NCI-H345 (cell line): ENCODE data around the gene ARHGAP28.
"Not testable (repeated sequence)": the region's sequence is repeated elsewhere in the genome, so short reads cannot be mapped to it uniquely, and the experiment has no call there.

Source experiments
- DNase-seq: peaks from one replicate; lab custom pipeline; 2025; lab: John Stamatoyannopoulos, UW

ARHGAP28 gene

DNA sequence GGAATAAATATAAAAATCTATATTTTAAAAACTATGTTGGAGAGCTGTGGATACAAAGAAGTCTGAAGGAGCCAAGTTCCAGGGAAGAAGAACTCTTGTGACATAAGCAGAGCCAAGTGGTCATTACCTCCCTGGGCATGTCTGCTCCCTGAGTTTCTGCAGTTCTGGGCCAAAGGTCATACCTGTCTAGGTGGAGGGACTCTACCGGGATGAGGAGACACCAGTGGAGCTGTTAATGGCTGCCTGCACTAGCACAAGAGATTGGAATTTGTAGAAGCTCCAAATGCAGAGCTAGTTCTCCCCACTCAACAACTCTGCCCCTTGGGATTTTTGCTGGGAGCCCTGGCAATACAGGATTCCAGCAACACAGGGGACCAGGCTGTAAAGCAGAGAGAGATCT, 89.8 kb downstream of the ARHGAP28 start:
- no peak for DNase-seq

GRCh38 chr18:6820314-6820713, 90.8 kb downstream of the ARHGAP28 start:
- no peak for DNase-seq

GRCh38 chr18:6821356-6821755, 91.8 kb downstream of the ARHGAP28 start:
- DNase-seq, result no peak

DNA sequence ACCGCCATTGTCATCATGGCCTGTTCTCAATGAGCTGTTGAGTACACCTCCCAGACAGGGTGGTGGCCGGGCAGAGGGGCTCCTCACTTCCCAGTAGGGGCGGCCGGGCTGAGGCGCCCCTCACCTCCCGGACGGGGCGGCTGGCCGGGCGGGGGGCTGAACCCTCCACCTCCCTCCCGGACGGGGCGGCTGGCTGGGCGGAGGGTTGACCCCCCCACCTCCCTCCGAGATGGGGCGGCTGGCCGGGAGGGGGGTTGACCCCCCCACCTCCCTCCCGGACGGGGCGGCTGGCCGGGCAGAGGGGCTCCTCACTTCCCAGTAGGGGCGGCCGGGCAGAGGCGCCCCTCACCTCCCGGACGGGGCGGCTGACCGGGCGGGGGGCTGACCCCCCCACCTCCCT, 97.6 kb downstream of the ARHGAP28 start:
- DNase-seq, result not testable (repeated sequence)

GRCh38 chr18:6827566-6827965, 98.0 kb downstream of the ARHGAP28 start:
- not testable (repeated sequence) for DNase-seq

DNA sequence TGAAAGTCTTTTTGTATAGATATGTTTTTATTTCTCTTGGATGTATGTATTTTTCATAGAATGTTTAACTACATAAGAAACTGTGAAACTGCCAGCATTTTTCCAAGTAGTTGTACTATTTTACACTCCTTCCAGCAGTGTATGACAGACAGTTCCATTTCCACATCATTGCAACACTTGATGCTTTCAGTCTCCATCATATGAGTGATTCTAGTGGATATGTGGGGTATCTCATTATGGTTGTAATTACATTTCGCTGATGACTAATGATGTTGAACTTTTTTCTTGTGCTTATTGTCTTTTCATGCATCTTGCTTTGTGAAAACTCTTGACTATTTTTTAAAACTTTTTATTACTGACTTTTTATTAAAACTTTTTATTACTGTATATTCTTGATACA, 101.4 kb downstream of the ARHGAP28 start:
- DNase-seq, result no peak

DNA sequence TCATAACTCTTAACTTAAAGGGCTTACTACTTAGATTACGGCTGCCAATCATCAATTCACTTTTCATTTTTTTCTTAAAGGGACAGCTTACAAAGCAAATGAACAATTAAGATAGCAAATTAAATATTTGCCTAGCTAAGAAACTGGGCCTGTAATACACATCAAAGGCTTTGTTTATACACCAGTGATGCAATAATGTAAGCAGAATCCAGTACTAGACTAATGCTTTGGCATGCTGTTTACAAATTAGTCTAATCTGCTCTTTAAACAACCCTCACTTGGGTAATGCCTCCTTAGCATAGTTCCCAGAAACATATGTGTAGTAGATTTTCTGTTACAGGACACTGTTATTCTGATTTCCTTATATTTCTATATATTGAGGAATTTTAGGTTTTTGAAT, 105.8 kb downstream of the ARHGAP28 start:
- DNase-seq, result no peak

DNA sequence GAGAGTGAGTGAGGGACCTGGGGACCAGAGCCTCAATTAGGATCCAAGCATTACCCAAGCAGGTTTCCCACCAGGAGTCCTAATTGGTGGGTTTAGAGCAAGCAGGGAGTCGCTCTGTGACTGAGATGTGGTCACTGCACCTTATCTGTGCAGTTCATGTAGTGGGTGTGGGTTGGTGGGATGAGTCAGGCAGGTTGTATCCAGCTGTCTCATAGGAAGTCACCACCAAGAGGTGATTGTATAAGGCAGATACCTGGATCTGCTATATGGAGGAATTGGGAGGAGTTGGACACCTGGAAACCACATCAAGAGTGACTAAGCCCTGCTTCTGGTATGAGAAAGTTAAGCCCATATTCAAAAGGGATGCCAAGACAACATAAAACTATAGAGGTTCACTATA, 106.8 kb downstream of the ARHGAP28 start:
- no peak for DNase-seq

DNA sequence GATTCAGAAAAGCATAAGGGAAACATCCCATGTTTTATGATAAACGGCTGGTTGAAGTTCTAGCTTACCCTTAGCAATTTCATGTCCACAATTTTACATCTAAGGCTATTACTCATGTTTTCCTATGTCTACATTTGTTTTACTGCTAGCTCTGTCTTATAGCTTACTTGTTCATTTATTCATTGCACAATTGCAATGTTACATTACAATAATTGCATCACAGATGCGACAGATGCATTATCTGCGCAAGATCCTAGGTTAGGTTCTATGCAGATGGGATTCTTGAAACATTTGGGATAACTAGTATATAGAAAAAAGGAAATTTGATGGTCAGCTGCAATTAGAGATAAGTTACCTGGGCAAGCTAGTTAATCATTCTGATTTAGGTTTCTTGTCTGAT, 108.4 kb downstream of the ARHGAP28 start:
- no peak for DNase-seq

GRCh38 chr18:6842081-6842480, 112.6 kb downstream of the ARHGAP28 start:
- peak; percentile 61 for DNase-seq

GRCh38 chr18:6843308-6843707, 113.8 kb downstream of the ARHGAP28 start:
- no peak for DNase-seq

GRCh38 chr18:6845521-6845920, 116.0 kb downstream of the ARHGAP28 start:
- DNase-seq, result not testable (repeated sequence)

- no peak for DNase-seq
Measured at GRCh38 chr18:6850396-6850795, 120.9 kb downstream of the ARHGAP28 start.

- DNase-seq, result no peak
Measured at GRCh38 chr18:6851480-6851879, 122.0 kb downstream of the ARHGAP28 start.

- no peak for DNase-seq
Measured at GRCh38 chr18:6854811-6855210, 125.3 kb downstream of the ARHGAP28 start.

- DNase-seq, result no peak
Measured at GRCh38 chr18:6855767-6856166, 126.3 kb downstream of the ARHGAP28 start.

GRCh38 chr18:6857300-6857699, 127.8 kb downstream of the ARHGAP28 start:
- DNase-seq, result no peak

GRCh38 chr18:6859676-6860422, 130.3 kb downstream of the ARHGAP28 start:
- DNase-seq, result no peak

DNA sequence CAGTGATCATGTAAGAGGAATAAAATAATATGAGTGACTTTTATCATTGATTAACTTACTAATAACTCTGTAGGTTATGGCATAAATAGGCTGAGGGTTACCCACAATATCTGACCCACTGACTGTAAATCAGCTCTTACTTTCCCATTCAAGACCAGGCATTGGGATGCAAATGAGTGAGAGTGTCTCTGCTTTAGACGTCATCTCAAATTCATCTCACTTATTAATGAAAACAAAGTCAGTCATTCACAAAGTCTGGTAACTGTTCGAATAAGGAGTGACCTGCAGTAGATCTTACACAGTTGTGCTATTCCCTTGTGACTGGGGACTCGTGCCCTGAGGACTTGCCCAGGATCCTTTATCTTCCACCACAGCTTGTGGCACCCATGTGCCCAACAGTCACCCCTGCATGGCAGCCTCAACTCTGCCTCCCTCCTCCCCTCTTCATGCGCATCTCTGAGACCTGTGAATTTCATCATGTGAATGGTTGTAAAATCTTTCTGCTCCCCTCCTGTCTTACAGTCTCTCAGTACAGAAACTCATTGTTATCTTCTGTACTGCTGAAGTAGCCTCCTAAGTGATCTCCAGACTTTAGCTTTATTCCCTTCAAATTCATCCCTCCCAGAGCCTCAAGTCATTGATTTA, 131.4 kb downstream of the ARHGAP28 start:
- no peak for DNase-seq

DNA sequence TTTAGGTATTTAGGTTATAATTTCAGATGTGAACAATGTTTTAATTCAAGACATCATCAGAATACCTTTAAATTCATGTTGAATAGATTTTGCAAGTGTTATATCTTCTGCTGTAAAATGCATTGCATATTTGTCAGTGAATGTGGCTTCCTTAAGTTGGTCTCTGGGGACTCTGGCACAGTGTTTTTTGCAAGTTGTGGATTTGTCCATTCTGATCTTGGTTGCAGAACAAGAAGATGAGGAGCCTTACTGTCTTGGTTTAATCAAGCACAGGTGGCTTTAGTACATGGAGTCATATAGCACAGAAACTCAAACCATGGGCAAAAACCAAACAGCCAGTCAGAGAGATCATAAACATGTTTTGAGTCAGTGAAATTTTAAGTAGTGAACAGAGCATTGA, 135.7 kb downstream of the ARHGAP28 start:
- DNase-seq, result no peak

GRCh38 chr18:6866552-6867085, 137.1 kb downstream of the ARHGAP28 start:
- no peak for DNase-seq

GRCh38 chr18:6868033-6868432, 138.5 kb downstream of the ARHGAP28 start:
- no peak for DNase-seq

DNA sequence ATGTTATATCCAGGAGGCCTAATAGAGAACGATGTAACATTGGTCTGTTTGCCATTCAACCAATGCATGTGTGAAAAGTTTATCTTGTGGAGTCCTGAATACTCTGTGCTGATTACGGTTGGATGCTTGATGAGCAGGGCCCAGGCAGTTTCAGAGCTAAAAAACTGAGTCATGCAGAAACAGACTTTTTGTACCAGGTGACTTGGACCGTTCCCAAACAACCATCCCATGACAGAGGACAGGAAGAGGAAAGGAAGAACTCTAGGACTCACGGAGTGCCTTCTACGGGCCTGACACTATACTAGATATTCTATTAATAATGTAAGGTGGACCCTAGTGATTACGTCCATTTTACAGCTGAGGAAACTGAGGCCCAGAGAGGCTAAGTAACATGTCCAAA, 142.1 kb downstream of the ARHGAP28 start:
- no peak for DNase-seq
